ENCODE data around the gene CAMK4. TPM values are rescaled to one million over a fixed set of nuclear protein-coding genes. Genes with fewer than 3 reads are reported as not detected.

Gene CAMK4
- total and polyA plus RNA-seq, 9 of the 15 experiments (the other 6 are each of a cell fraction or from before 2014, with no cell fraction given), result 0.35 TPM; not detected in 8

- BruUV-seq (replicated peaks), result no TSS peak
- no peak for FAIRE-seq
- no peak overlapping the region for H3K4me2 ChIP-seq (ENCODE audit: insufficient read depth, low read length)
- H3K27ac ChIP-seq (ENCODE audit: extremely low read depth, low read depth, low read length), result no peak overlapping the region
- in situ Hi-C loops (cut with MboI) (no loop called here), intact Hi-C loops (cut with micrococcal nuclease) (no loop called here)
- H3K27me3 ChIP-seq (ENCODE audit: control insufficient read depth in 2 of 2, insufficient read depth in 2 of 2, low read length in 2 of 2), result no peaks in the 10 kb centered on the region
- no peaks in the 10 kb centered on the region for H4K20me1 ChIP-seq (replicated peaks; ENCODE audit: control insufficient read depth, insufficient read depth, low read length)
- no peaks in the 10 kb centered on the region for H3K9me1 ChIP-seq (ENCODE audit: control insufficient read depth, insufficient read depth, low read length)
- H3K4me1 ChIP-seq (replicated peaks in 1 of 2; ENCODE audit: control insufficient read depth in 2 of 2, insufficient read depth in 2 of 2, low read length in 2 of 2), result no peaks in the 10 kb centered on the region
- POLR2A ChIA-PET, result no interaction called here
- no peak for ATAC-seq
- H3K9me3 ChIP-seq (replicated peaks; ENCODE audit: control insufficient read depth, insufficient read depth, low read depth, low read length), result no peaks in the 10 kb centered on the region
- H2AFZ ChIP-seq (ENCODE audit: low read depth, low read length), result no peak overlapping the region
- no peaks in the 10 kb centered on the region for H3K36me3 ChIP-seq (ENCODE audit: control insufficient read depth, insufficient read depth, low read length)
- CTCF ChIA-PET (ENCODE audit: low intra/inter-chr PET ratio), result no interaction called here
- H3K4me3 ChIP-seq, result no peak overlapping the region
- no peak for DNase-seq (ENCODE audit: extremely low read depth in 1 of 4, low spot score in 3 of 4)
- TF ChIP-seq ZNF184 (CRISPR knock-in tag; IDR thresholded peaks at IDR 0.05), result no peak
- TF ChIP-seq ESRRB (CRISPR knock-in tag; IDR thresholded peaks at IDR 0.05; ENCODE audit: borderline replicate concordance), result no peak
- no peak for TF ChIP-seq ZNF668 (CRISPR knock-in tag; IDR thresholded peaks at IDR 0.05)
- TF ChIP-seq ZFP36 (IDR thresholded peaks at IDR 0.05; ENCODE audit: low read depth, low read length, partially characterized antibody), result no peak
- no peak for TF ChIP-seq SREBF1 (IDR thresholded peaks at IDR 0.05; ENCODE audit: borderline replicate concordance, low read depth, low read length)
- no peak for TF ChIP-seq MBD2 (IDR thresholded peaks at IDR 0.05; ENCODE audit: borderline replicate concordance, low read depth)
- no peak for TF ChIP-seq NR1H2 (CRISPR knock-in tag; IDR thresholded peaks at IDR 0.05)
- no peak for TF ChIP-seq SLC30A9 (CRISPR knock-in tag; IDR thresholded peaks at IDR 0.05)
- no peak for TF ChIP-seq ZNF695 (CRISPR knock-in tag; IDR thresholded peaks at IDR 0.05)
- no peak for TF ChIP-seq SIX5 (IDR thresholded peaks at IDR 0.05; ENCODE audit: borderline replicate concordance in 1 of 2, insufficient read depth in 1 of 2, low read depth in 1 of 2, low read length in 2 of 2)
- no peak for TF ChIP-seq MXD1 (CRISPR knock-in tag; IDR thresholded peaks at IDR 0.05; ENCODE audit: borderline replicate concordance, poor library complexity, severe bottlenecking)
- no peak for TF ChIP-seq CHD2 (IDR thresholded peaks at IDR 0.05; ENCODE audit: low read depth, low read length)
- no peak for TF ChIP-seq MXI1 (IDR thresholded peaks at IDR 0.05; ENCODE audit: low read depth, low read length)
- no peak overlapping the region for H3K9ac ChIP-seq (ENCODE audit: insufficient read depth in 1 of 2, low read depth in 2 of 2, low read length in 2 of 2)
- no peaks in the 10 kb centered on the region for H3K79me2 ChIP-seq (ENCODE audit: control insufficient read depth, insufficient read depth, low read length)
Observed at GRCh38 chr5:111347021-111347420, 122.8 kb downstream of the CAMK4 start.
